Cardiac septum (tissue), 1 donor: ENCODE data around the gene ATPAF1. TPM values are rescaled to one million over a fixed set of nuclear protein-coding genes. Genes with fewer than 3 reads are reported as not detected.

Experiments used
- DNase-seq: peaks from one replicate; pipeline ENCODE4 v3.0.0-alpha.2; 2020; ENCODE audit warnings: low spot score
- intact Hi-C: fragments of 100-400 bp; cut with DNase I; formaldehyde crosslinking; loops from one replicate; pipeline ENCODE4 v1.14.0; 2022
- total RNA-seq: library from RNA; stranded (reverse); fragmentation: NEBNext Ultra II Directional; extraction: Animal tissue kit (Norgen Biotek cat#: 25700); gene quantifications from one replicate; pipeline ENCODE4 v1.2.1, GENCODE V29; 2021
- donor health status: DM: no; HTN: no; CAD: no.

ATPAF1 gene
- total RNA-seq, 1 donor from 2014 or later, result 190 TPM

DNA sequence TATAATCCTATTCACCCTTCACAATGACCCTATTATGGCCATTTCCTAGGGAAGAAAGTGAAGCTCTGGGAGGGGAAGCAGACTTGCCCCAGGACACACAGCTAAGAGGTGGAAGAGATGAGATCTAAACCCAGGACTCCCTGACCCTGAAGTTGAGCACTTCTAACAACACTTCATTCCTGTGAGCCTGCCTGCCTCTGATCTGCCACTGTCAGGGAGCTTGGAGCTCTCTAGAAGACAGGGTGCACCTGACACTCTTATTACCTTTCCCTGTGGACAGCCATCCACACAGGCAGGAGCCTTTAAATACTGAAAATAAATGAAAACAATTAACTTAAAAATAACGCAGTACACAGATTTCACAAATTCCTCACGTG lies 64.7 kb downstream of the ATPAF1 start:
- no peak for DNase-seq
- intact Hi-C loops, result no loop called here

DNA sequence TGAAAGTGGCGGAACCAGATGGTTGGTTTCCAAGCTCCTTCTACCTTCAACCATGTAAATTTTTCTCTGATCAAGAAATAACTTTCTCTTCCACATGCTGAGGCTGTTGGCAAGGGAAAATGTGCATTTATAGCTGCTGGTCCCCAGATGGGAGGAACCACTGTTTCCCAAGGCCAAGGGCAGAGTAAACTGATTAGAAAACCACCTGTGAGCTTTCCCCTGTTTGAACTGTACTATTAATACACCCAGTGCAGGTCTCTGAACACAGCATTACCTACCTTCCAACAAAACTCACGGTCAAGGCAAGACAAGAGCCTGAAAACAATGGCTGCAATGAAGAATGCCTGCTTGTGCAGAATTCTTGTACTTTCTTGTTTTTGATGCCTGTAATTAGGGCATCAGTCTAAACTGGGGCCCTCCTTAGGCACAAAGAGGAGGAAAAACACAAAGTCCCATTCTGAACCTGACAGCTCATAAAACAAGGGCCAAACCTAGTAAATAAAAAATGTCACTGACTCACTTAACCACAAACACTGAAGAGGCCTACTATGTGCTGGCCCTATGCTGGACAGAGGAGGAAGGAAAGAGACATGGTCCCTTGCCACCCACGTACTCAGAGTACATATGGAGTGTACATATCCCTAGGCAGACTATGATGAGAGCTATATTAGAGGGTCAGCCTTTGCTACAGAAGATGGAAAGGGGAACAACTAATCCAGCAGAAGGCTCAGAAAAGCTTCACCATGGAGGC lies 66.7 kb downstream of the ATPAF1 start:
- intact Hi-C loops, result no loop called here
- DNase-seq, result no peak

DNA sequence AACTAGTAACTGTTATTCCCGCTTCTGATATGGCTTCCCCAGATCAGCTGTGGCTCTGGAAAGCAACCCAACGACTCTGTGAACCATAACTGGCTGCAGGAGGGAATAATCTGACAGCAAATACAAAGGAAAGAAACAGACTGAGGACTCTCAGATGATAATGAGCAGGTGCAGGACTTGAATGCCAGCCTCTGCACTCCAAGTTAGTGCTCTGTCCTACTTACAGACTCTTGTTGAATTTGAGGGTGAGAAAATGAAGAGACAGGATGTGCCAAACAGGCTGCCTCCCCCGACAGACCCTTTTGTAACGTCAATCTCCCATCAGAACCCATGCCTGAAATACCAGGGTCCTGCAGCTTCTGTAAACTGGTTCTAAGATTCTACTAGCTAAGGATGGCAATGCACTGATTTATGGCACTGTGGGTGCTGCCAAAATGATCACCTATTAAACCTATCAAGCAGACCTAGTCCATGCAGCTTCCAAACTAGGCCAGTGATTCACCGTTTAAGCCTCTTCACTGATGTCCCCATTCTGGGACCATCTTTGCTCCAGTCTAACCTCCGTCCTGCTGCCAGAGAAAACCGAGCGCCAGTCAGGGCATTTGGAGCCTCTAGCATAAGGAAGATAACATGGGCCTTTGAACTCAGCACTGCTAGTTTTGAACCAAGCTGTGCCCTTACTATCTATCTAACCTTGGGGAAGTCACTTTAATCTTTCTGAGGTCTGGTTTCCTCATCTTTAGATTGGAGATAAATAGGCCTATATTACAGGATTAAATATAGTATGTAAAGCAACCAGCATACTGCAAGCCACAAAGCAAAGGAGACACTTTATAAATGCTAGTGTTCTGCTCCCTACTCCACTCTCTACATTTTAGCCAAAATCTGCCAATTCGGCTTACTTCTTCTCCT lies 68.8 kb downstream of the ATPAF1 start:
- intact Hi-C loops, result no loop called here
- no peak for DNase-seq

DNA sequence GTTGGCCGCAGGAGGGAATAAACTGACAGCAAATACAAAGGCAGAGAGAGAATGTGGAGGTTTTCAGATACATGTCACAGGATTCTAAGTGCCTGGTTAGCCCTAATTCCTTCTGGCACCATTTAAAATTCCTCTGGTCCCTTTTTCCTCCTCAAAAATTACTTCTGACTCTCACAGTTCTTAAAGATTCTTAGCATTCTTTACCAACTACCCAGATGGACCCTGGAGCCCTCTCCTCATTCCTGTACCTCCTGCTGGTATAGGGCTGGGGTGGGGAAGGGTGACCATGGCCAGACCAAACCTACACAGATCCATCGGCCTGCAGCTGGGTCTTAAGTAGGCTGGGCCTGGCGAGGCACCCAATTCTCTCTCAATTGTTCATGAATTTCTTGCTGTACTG lies 71.3 kb downstream of the ATPAF1 start:
- intact Hi-C loops, result no loop called here
- DNase-seq, result peak; percentile 50

DNA sequence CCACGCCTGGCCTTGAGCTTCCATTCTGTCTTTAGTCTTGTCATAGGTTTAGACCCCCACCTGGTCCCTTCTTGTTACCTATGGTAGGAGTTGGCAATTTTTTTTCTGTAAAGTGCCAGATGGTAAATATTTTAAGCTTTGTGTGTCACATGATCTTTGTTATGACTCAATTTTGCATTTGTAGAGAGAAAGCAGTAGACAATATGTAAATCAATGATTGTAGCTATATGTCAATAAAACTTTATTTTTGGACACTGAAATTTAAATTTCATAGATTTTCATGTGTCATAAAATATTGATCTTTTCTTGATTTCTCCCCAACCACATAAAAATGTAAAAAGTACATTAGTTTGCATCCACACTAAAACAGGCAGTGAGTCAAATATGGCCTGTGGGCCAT lies 72.1 kb downstream of the ATPAF1 start:
- no peak for DNase-seq
- intact Hi-C loops, result no loop called here

DNA sequence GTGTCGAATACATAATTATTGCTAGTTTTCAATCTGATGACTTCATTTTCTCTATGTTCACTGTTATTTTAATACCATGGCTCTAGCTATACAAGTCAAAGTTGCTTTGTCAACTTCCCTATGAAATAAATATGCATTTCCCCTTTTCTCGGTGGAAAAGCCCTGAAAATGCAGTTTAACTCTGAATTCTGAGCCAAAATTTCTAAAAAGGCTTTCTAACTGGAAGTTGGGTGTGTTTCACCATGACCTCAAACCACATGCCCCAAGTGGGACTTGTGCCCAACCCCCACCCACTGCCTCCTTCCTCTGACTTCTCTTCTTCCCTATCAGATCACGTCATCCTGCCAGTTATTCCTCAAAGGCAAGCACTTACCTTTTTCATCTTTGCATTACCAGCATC lies 73.0 kb downstream of the ATPAF1 start:
- intact Hi-C loops, result no loop called here
- peak; percentile 89 for DNase-seq

DNA sequence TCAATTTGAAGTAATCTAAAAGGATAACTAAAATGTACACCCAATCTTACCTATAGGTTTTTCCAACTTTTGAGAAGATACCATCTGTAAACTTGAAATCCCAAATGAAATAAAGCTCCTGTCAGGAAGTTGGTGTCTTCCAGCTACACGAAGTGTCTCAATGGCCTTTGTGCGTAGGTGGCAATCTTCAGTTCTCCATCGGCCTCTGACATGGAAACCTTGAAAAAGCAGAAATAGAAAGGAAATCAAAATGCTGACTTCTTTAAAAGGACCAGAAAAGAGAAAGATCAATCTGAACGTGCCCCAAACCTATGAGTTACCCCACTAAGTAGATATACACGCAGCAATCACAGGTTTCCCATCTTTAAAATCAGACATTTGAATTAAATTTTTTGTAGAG lies 74.1 kb downstream of the ATPAF1 start:
- DNase-seq, result no peak
- intact Hi-C loops, result no loop called here

DNA sequence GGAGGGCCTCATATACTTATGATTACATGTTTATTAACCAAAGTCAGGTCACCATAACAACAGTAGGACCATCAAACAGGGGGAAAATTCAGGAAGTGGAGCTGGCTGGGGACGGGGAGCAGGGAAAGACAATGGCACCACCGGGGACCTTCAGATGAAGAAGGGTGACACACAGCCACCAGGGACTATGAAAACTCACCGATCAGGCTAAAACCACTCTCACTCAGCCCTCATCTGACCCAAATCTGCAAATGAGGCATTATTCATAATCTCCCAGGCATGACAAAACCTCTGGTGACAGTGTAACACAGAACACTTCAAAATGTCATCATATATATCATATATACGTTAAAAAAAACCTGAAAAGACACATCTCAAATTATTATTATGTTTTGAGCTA lies 75.3 kb downstream of the ATPAF1 start:
- intact Hi-C loops, result no loop called here
- no peak for DNase-seq

DNA sequence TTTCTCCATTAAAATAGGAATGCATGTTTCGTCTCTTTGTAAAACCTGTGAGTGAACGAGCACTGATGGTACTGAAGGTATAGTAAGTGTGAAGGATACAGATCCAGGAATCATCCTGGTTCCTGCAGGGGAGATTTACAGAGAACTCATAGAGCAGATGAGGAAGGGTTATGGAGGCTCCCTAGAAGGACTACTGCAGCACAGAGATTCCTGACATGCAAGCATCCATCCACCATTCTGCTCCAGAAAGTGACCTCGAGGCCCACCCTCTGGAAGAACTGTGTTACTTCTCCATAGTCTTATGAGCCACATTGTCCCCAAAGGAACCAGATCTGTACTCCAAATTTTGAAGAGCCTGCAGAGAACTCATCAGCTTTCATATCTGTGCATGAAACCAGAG lies 78.6 kb downstream of the ATPAF1 start:
- intact Hi-C loops, result no loop called here
- DNase-seq, result no peak

DNA sequence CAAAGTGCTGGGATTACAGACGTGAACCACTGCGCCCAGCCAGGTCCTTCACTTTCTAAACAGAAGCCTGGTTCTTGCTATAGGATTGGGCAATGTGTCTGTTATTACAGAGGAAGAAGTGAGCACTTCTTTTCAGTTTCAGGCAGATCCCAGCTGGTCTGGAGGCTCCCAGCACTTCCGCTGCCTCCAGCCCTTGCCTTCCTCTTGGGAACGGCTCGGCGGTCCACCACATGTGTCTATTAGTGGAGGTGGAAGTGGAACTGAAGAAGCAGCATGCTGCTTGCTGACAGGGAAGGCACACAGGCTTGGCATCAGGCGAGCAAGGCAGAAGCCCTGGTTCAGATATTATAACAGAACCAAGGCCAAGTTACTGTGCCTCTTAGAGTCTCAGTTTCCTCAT lies 81.1 kb downstream of the ATPAF1 start:
- intact Hi-C loops, result no loop called here

DNA sequence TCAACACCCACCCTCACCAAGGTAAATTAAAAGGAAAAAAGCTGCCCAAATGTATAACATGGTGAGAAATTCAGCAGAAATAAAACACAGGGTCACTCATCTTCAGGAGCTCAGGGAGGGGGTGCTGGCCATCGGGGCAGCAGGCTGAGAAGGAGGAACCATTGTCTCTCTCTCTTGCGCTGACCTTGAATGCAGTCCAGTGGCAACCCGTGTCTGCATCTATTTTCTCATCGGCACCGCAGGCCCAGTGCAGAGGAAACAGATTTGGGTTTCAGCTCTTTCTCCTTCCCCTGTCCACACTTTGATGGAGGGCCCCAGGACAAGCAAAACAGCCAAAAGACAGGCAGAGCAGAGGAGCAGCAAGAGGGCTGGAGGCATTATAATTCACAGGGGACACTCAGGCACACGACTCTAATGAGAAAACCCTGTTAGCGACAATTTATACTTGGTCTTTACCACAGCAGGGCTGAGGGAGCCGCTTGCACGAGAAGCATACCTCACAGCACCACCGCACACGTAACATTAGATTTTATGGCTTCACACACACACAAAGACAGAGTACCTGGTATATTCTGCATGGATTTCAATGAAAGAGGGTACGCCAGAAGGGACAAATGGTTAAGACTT lies 82.7 kb downstream of the ATPAF1 start:
- no peak for DNase-seq
- intact Hi-C loops, result no loop called here

More for the DNA sequence above, 81.1 kb downstream of the ATPAF1 start:
- no peak for DNase-seq

DNA sequence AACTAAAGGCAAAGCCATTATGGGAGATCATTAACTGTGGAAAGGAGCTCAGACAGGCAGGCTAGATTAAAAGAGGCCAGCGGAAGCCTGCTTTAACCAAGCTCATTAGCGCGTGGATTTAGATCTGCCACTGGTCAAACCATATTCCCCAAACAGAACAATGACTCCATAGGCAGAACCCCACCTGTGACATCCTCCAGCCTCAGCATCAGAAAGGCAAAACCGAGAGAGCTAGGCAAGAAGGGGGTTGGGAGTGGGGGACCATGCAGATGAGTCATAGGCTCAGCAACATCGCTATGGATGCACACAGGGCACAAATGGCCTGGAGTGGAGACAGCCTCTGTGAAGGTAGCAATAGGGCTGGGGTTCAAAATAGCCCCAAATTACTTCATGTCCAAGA lies 84.7 kb downstream of the ATPAF1 start:
- intact Hi-C loops, result no loop called here
- DNase-seq, result no peak

DNA sequence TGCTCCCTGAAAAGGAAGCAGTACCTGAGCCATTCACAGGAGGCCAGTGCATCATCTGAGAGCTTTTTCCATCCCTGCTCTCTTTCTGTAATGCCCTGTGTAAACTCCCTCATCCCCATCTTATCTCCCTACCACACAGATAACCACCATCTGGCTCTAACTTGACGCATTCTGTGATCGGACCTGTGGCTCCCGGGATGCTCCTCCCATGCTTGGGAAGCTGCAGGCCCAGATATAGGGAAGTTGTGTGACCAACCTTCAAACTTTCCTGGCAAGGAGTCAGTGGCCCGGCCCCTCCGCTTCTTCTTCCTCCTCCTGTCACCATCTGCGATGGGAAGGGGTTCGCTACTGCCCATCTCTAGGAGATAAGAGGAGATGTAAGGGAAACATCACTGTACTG lies 85.2 kb downstream of the ATPAF1 start:
- DNase-seq, result peak; percentile 85
- intact Hi-C loops, result no loop called here

Other genes starting within 250 kb of the ATPAF1 start
- not detected for gene DMBX1, start 178.5 kb downstream of the ATPAF1 start, total RNA-seq
- gene KNCN, start 116.7 kb downstream of the ATPAF1 start, total RNA-seq, result not detected
- gene MKNK1, start 64.1 kb downstream of the ATPAF1 start, total RNA-seq, result 38.2 TPM
- gene MOB3C, start 51.6 kb downstream of the ATPAF1 start, total RNA-seq, result 14.9 TPM
- 0.24 TPM for gene TEX38, start 3.5 kb upstream of the ATPAF1 start, total RNA-seq
- gene EFCAB14, start 50.8 kb upstream of the ATPAF1 start, total RNA-seq, result 53.7 TPM
- not detected for gene CYP4B1, start 130.7 kb upstream of the ATPAF1 start, total RNA-seq